Astrocyte (in vitro differentiated cells and primary cell): ENCODE results near the gene ATG7.

ENCODE experiments used
- EZH2 ChIP-seq: IDR thresholded peaks from 2 replicates; pipeline ENCODE4 v1.6.1; 2012; ENCODE audit warnings: mild to moderate bottlenecking, low read length, inconsistent platforms; ENCODE audit not compliant: insufficient read depth
- TF ChIP-seq, protein P1 (sequence below): IDR thresholded peaks from 2 replicates; pipeline ENCODE4 v1.5.1; 2011; ENCODE audit warnings: low read depth, mild to moderate bottlenecking, inconsistent platforms, low read length, moderate library complexity; ENCODE audit not compliant: insufficient read depth

GRCh38 chr3:11235385-11235784 lies 36.8 kb upstream of the ATG7 start:
- TF ChIP-seq, protein P1, sequence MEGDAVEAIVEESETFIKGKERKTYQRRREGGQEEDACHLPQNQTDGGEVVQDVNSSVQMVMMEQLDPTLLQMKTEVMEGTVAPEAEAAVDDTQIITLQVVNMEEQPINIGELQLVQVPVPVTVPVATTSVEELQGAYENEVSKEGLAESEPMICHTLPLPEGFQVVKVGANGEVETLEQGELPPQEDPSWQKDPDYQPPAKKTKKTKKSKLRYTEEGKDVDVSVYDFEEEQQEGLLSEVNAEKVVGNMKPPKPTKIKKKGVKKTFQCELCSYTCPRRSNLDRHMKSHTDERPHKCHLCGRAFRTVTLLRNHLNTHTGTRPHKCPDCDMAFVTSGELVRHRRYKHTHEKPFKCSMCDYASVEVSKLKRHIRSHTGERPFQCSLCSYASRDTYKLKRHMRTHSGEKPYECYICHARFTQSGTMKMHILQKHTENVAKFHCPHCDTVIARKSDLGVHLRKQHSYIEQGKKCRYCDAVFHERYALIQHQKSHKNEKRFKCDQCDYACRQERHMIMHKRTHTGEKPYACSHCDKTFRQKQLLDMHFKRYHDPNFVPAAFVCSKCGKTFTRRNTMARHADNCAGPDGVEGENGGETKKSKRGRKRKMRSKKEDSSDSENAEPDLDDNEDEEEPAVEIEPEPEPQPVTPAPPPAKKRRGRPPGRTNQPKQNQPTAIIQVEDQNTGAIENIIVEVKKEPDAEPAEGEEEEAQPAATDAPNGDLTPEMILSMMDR: no peak
- TF ChIP-seq EZH2: no peak
